NCI-H1436 (cell line): ENCODE data around the gene KCNK13.

Source experiments
- DNase-seq: peaks from one replicate; lab custom pipeline; 2025; lab: John Stamatoyannopoulos, UW

Gene KCNK13

DNA sequence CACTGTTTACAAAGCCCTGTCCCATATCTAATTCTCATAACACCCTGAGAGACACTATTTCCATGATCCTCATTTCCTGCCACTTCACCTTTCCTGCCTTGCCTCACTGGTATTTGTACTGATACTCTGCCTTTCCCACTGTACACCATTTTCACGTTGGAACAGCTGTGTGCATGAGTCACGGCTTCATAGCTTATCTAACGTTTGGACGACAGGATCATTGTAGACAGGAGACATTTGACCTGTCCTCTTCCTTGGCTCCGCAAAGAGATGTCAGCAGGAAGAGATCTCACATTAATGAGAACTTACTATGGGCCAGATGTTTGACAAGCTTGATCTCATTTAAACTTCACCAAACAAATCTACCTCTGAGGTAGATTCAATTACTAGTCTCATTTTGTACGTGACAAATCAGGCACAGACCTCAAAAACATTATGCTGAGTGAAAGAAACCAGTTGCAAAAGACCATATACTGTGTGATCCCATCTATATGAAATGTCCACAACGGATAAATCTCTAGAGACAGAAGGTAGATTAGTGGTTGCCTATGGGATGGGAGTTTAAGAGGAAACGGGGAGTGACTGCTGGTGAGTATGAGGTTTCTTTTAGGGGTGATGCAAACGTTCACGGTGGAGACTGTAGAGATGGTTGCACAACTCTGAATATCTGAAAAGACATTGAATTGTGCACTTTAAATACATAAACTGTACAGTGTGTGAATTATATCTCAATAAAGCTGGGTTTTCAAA lies 71.2 kb downstream of the KCNK13 start:
- DNase-seq: no peak

DNA sequence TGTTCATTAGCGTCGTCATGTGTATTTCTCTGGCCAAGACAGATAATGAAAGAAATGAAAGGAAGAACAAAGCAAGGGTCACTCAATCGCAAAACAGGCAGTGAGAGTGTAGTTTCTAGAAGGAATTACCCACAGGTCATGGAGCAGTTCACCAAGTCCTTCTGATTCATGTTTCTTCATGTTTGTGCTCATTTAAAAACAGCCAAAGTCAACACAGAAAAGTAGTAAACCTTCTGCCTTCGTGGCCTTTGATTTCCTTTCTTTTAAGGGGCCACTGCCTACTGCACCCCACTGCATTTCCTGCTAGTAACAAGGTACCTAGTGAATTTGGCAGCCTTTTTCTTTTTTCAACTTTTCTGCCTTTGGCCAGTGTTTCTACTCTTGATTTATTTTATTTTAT lies 75.1 kb downstream of the KCNK13 start:
- no peak for DNase-seq

DNA sequence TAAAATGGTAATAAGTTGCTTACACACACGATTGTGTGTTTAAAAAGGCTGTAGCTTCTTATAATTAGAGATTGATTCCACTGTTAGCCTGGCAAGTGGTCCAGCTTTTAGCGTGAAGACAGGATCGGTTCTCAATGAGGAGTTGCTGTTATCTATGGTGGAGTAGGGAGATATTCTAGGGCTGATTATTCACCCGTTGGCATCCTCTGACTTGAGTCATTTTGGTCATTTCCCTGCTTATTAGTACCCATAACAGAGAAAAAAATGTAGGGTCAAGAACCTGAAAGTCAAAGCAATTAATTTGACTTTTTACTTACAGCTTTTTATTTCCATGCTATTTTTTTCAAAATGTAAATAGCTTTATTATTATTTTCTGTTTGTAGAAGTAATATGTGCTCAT lies 76.0 kb downstream of the KCNK13 start:
- DNase-seq: no peak

DNA sequence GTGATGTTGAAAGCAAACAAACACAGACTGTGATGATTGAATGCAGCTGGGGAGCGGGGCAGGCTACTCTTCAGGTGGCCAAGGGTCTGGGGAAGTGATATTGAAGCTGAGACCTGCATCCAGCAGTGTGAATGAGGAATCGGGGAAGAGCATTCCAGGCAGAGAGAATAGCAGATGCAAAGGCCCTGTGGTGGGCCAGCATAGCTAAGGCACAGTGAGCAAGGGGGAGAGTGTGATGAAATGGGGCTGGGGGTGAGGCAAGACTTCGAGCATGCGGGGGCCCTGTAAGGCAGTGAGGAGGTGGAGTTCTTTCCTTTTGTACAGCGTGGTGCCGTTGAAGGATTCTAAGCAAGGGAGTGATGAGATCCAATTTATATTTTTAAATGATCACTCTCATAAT lies 77.4 kb downstream of the KCNK13 start:
- no peak for DNase-seq

DNA sequence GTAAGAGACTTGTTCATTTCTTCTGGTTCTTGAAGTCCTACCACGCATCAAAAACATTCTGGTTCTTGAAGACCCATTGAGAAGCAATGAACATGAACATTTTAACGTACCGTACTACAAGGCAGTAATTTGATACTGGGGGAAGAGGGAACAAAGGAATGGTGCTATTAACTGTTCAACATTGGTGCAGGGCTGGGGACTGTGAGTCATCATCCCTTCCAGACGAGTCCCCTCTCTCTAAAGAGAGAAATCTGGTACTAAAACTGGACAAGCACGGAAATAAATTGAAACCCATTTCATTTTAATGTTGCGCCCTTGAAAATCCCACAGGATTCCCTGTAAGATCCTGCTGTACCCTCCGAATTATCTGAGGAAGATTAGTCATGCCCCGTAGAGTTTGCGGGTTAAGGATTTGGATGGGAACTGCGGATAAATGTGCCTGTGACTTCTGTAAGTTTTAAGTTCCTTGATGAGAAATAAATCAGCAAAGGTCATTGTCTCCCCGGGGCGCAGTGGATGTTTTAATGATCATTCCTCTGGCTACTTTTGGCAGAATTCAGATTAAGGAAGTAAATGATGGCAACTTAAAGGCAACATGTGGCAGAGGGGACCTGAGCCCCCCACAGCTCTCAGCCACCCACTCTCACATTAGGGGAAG lies 78.6 kb downstream of the KCNK13 start:
- peak; percentile 36 for DNase-seq

DNA sequence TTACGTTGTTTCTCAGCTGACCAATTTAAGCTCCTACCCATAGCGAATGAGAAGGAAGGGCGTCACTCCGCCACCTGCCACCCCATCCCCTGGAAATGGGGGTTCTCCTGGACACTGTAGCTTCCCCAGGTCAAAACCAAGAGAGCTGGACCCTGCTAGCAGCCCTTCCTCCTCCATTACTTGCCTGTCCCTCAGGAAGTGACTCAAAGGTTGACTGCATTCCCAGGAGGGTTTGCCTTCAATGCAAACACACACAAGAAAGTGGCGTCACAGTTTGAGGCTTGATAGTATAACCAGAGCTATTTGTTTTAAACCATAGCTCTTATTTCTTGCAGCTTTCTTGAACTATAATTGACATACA lies 79.1 kb downstream of the KCNK13 start:
- DNase-seq: peak; percentile 22

DNA sequence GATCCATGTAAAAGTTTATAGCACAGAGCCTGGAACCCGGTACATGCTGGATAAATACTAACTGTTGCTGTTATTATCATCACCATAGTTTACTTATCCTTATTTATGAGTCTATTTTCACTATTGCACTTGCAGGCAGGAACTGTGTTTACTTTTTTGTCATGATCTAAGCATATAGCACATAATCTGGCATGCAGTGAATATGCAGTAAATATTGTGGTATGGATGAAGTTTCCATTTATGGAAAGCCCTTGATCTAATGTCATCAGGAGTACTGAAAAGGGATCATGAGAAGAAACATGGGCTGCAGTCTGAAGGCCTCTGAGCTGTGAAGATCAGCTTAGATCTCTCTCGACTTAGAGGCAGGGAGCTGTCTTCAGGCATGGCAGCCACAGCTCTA lies 91.6 kb downstream of the KCNK13 start:
- no peak for DNase-seq

DNA sequence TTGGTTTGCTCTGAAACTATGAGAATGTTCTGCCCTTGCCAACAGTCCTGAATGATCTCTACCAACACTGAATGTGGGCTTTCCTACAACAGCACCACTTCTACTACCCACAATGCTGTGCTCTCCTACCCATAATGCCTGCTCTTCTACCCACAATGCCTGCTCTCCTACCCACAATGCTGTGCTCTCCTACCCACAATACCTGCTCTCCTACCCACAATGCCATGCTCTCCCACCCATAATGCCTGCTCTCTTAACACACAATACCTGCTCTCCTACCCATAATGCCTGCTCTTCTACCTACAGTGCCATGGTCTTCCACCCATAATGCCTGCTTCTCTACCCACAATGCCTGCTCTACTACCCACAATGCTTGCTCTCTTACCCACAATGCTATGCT lies 92.3 kb downstream of the KCNK13 start:
- DNase-seq: no peak

DNA sequence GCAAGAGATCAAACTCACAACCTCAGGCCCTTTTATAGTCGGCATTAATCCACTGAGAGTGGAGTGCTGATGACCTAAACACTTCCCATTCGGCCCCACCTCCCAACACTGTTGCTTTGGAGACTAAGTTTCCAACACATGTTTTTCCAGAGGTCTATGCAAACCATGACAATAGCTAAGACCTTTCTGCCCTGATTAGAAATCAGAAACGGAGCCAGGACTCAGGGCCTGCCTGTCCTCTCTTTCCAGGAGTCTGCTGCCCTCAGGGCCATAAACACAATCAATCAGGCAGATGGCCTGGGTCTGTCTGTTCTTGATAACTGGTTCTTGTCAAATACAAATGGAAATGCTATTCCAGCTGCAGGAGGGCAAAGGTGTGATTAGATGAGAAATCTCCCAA lies 97.4 kb downstream of the KCNK13 start:
- DNase-seq: no peak

DNA sequence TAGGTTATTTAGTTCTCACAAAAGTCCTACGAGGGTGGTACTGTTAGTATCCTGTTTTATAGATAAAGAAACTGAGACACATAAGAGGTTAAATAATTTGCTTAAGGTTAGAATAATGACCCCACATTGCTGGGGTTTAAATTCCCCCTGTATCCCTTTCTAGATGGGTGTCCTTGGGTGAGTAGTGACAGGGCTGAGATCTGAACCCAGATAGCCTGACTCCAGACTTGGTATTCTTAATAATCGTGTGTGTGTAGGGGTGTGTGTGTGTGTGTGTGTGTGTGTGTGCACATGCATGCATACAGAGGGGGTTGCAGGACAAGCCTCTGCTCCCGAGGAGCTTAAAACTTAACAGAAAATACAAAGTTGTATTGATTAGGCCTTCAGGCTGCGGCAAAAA lies 97.9 kb downstream of the KCNK13 start:
- no peak for DNase-seq

DNA sequence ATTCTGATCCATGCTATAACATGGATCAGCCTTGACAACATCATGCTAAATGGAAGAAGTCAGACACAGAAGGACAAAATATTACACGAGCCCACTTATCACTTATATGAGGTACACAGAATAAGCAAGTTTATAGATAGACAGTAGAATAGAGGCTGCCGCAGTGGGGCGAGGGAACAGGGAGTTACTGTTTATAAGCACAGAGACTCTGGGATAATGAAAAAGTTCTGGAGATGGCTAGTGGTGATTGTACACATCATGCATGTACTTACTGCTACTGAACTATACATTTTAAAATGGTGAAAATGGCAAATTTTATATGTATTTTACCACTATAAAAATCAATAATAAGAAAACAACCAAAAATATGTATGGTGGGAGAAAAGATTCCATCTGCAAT lies 99.3 kb downstream of the KCNK13 start:
- no peak for DNase-seq

DNA sequence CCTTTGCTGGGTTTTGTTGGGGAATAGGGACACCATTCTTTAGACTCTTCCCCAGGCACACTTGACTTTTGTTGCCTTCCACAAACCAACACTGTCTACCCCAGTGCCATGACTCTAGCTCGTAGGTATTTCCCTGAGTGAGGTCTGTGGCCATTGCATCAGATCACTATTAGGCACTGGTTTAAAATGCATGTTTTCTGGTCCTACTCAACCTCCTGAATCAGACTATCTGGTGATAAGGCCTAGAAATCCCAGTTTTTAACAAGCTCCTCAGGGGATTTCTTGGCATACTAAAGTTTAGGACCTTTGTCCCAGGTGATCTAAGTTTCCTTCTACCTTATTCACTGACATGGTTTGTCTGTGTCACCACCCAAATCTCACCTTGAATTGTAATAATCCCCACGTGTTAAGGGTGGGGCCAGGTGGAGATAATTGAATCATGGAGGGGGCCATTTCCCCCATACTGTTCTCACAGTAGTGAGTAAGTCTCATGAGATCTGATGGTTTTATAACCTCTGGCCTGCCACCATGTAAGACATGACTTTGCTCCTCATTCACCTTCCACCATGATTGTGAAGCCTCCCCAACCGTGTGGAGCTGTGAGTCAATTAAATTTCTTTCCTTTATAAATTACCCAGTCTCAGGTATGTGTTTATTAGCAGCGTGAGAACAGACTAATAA lies 106.8 kb downstream of the KCNK13 start:
- no peak for DNase-seq

DNA sequence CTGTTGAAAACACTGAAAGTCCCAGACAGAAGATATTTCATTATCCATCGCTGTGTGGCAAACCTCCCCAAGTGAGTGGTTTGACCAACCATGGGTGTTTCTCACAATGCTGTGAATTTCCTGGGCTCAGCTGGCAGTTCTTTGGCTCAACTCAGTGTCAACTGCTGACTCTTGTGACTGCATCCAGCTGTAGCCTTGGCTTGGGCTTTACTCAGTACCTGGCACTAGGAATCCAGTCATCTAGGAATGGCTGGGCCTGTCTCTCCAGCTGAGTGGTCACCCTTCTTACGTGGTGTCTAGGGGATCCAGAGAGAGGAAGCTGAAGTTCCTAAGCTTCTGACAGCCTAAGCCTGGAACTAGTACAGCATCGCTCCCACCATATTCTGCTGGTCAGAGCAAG lies 113.8 kb downstream of the KCNK13 start:
- DNase-seq: no peak

DNA sequence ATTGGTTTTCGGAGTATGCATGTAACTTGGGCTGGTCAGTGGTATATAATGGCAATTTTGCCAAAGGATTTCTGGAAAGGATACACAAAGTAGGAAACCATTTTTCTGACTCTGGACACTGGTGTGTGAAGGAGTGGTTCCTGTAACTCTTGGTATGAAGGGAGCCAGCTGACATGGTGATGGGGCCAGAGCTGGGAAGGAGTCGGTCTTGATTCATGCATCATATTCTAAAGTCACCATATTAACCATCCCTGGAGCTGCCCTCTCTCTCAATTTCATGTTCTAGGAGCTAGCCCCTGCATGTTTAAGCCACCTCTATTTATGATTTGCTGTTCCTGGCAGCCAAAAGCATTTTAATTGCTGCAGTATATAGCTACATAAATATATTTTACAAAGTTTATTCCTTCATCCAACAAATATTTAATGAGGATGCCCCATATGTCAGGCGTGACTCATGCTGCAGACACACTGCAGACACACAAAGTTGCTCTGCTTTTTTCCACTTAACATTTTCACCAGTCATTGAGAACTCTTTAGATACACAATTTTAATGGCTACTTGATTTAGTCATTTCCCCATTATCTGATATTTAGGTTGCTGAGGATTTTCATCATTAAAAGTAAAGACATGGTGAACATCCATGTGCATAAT lies 115.9 kb downstream of the KCNK13 start:
- DNase-seq: no peak

DNA sequence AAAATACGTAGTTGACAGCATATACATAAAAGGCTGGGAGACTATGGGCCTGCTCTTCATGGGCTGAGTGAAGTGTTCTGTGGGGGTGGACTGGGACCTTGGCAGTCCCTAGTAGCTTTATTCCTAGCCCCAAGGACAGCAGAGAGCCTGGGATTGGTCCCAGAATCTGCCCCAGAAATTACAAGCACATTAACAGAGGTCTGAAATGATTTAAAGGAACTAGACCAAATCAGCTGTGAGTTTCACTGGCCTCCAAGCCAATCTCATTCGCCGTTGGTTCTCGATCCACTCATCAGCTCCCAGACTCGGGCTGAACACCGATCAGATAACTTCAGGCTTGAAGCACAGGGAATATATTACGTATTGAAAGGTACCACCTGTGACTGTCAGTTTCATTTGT lies 117.6 kb downstream of the KCNK13 start:
- no peak for DNase-seq

DNA sequence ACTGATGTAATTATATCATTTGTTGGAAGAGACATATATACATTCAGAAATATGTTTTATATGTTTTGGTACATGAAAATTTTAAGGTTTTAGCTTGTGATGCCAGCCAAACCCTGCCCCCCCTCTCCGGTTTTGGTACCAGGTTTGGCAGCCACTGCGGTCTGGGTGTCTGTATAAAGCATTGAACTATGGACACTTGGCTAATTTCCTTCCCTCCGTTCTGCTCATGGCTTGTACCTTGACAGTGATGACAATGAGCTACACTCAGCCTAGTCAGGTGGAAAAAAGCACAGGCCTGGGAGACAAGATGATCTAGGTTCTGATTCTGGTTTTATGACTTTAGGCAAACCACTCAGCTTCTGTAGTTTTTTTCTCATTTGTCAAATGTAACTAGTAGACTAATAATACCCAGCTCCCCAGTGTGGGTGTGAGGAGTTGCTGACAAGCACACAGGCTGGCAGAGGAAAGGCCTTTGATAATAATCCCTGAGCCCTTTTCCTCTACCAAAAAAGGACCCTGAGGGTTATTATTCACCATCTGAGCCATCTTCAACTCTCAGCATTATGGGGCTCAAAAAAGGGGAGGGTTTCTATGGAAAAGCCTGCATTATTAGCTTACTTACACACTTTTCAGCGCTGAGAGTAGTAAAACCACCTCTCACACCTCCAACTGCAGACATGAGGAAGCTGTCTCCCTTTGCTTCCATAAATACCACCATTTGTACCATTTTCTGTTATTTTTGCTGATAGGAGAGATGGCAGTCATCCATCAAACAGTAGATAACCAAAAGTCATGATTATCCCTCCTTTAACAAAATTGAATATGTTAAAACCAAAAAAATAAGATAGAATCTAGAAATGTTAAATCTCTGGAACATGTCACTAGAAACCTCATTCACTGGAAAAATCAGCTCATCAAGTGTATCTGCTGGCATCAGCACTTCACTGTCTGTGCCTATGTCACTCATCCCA lies 118.3 kb downstream of the KCNK13 start:
- DNase-seq: no peak

DNA sequence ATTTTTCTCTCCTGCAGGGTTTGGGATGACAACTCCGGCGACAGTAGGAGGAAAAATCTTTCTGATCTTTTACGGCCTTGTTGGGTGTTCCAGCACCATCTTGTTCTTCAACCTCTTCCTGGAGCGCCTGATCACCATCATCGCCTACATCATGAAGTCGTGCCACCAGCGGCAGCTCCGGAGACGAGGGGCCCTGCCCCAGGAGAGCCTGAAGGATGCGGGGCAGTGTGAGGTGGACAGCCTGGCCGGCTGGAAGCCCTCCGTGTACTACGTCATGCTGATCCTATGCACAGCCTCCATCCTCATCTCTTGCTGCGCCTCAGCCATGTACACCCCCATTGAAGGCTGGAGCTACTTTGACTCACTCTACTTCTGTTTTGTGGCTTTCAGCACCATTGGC lies 122.3 kb downstream of the KCNK13 start:
- DNase-seq: no peak

DNA sequence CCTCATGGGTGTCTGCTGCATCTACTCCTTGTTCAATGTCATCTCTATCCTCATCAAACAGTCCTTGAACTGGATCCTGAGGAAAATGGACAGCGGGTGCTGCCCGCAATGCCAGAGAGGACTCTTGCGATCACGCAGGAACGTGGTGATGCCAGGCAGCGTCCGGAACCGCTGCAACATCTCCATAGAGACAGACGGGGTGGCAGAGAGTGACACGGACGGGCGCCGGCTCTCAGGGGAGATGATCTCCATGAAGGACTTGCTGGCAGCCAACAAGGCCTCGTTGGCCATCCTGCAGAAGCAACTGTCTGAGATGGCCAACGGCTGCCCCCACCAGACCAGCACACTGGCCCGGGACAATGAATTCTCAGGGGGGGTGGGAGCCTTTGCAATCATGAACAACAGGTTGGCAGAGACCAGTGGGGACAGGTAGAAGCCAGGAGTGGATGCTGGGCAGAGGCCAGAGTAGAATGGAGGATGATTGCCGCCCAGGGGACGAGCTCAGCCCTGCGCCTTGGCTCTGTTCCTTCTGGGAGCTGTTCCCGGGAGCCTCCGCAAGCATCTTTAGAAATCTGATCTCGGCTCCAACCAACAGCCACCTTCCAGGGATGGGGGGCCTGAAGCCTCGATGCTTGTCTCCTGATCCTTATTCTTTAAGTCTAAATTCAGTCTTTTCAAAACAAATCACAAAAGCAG lies 122.9 kb downstream of the KCNK13 start:
- no peak for DNase-seq

DNA sequence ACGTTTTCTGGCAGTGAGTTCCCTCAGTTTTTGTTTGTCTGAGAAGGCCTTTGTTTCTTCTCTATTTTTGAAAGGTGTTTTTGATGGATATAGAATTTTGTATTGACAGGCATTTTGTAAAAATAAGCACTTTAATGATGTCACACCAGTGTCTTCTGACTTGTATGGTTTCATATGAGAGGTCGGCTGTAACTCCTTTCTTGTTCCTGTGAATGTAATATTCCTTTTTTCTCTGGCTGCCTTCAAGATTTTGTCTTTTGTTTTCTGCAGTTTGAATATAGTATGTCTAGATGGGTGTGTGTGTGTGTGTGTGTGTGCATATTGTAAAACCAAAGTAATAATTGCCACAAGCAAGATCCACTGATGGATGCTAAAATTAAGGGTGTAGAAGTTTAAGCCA lies 126.8 kb downstream of the KCNK13 start:
- no peak for DNase-seq

DNA sequence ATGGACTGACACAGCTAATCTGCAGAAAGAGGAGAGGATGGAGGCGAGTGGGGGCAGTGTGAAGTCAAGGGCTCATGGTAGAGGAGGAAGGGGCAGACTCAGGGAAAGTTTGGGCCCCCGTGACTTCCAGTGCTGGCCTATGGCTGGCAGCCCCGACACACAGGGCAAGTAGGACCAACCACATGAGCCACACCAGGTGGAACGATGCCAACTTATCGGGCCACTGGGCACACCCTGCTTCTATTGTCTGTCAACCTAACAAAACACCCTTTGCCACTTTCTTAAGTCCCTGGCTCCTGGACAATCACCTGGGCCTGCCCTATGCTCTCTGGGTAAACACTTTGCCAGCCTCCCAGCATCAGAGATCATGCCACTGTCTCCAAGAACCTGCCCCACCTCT lies 129.4 kb downstream of the KCNK13 start:
- no peak for DNase-seq

DNA sequence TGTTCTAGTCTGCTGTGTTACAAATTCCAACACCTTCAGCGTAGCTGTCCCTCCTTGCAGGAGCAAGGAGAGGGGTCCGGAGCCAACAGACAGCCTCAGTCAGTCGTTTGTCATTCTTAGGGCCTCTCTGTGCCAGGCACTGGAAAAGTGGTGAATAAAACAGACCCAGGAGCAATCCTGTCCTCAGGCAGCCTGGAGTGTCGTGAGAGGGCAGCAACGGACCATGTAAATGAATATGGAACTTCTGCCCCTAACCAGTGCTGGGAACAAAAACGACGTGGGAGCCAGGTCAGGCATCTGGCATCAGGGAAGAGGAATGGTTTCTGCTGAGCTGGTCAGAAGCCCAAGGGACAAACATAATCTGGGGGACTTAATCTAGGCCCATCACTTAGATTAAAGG lies 129.8 kb downstream of the KCNK13 start:
- no peak for DNase-seq
